ENCODE results near the gene RPL31. TPM values are rescaled to one million over a fixed set of nuclear protein-coding genes. Genes with fewer than 3 reads are reported as not detected.

Gene RPL31
- total RNA-seq, 3 donors from 2014 or later = 1,654 to 2,512 (median 1,741) TPM

GRCh38 chr2:101014264-101014857, 12.3 kb downstream of the RPL31 start:
- H3K36me3 ChIP-seq = no peaks in the 10 kb centered on the region
- intact Hi-C loops (cut with DNase I; ENCODE audit: low total_unique reads) = no loop called here

GRCh38 chr2:101017371-101017770, 15.3 kb downstream of the RPL31 start:
- H3K4me1 ChIP-seq = no peaks in the 10 kb centered on the region
- no peak overlapping the region for H3K27ac ChIP-seq
- no peaks in the 10 kb centered on the region for H3K27me3 ChIP-seq
- H3K4me3 ChIP-seq = no peak overlapping the region
- intact Hi-C loops (cut with DNase I; ENCODE audit: low total_unique reads) = no loop called here
- no peaks in the 10 kb centered on the region for H3K9me3 ChIP-seq
- no peak for DNase-seq (ENCODE audit: low spot score in 2 of 2)
- H3K36me3 ChIP-seq = no peaks in the 10 kb centered on the region
- TF ChIP-seq CTCF (IDR thresholded peaks at IDR 0.05) = no peak
- TF ChIP-seq POLR2AphosphoS5 (IDR thresholded peaks at IDR 0.05) = no peak
- no peak for TF ChIP-seq POLR2A (IDR thresholded peaks at IDR 0.05)

More at GRCh38 chr2:101014264-101014857, 12.3 kb downstream of the RPL31 start:
- Histone ChIP-seq H3K4me1 (no peaks in the 10 kb centered on the region), H3K27me3 (no peaks in the 10 kb centered on the region), H3K4me3 (no peak overlapping the region), H3K27ac (no peak overlapping the region), H3K9me3 (no peaks in the 10 kb centered on the region)
- DNase-seq (ENCODE audit: low spot score in 2 of 2) = no peak
- TF ChIP-seq CTCF (IDR thresholded peaks at IDR 0.05) (no peak), POLR2A (IDR thresholded peaks at IDR 0.05) (no peak), POLR2AphosphoS5 (IDR thresholded peaks at IDR 0.05) (no peak)

- TF ChIP-seq CTCF (IDR thresholded peaks at IDR 0.05) (no peak), POLR2AphosphoS5 (IDR thresholded peaks at IDR 0.05) (no peak), POLR2A (IDR thresholded peaks at IDR 0.05) (no peak)
- Histone ChIP-seq H3K36me3 (no peaks in the 10 kb centered on the region), H3K4me3 (no peak overlapping the region), H3K27me3 (no peaks in the 10 kb centered on the region), H3K4me1 (no peaks in the 10 kb centered on the region), H3K27ac (no peak overlapping the region), H3K9me3 (no peaks in the 10 kb centered on the region)
- intact Hi-C loops (cut with DNase I; ENCODE audit: low total_unique reads) = no loop called here
- no peak for DNase-seq (ENCODE audit: low spot score in 2 of 2)
Observed at GRCh38 chr2:101018934-101019333, 16.8 kb downstream of the RPL31 start.

GRCh38 chr2:101022221-101022620, 20.1 kb downstream of the RPL31 start:
- Histone ChIP-seq H3K4me1 (no peaks in the 10 kb centered on the region), H3K4me3 (no peak overlapping the region), H3K36me3 (no peaks in the 10 kb centered on the region), H3K27ac (no peak overlapping the region), H3K27me3 (no peaks in the 10 kb centered on the region), H3K9me3 (no peaks in the 10 kb centered on the region)
- intact Hi-C loops (cut with DNase I; ENCODE audit: low total_unique reads) = no loop called here
- no peak for DNase-seq (ENCODE audit: low spot score in 2 of 2)
- TF ChIP-seq CTCF (IDR thresholded peaks at IDR 0.05) (no peak), POLR2A (IDR thresholded peaks at IDR 0.05) (no peak), POLR2AphosphoS5 (IDR thresholded peaks at IDR 0.05) (no peak)

GRCh38 chr2:101023327-101024107, 21.4 kb downstream of the RPL31 start:
- TF ChIP-seq POLR2AphosphoS5 (IDR thresholded peaks at IDR 0.05) (no peak), POLR2A (IDR thresholded peaks at IDR 0.05) (no peak), CTCF (IDR thresholded peaks at IDR 0.05) (no peak)
- no peaks in the 10 kb centered on the region for H3K4me1 ChIP-seq
- no peaks in the 10 kb centered on the region for H3K27me3 ChIP-seq
- H3K27ac ChIP-seq = no peak overlapping the region
- no peak for DNase-seq (ENCODE audit: low spot score in 2 of 2)
- no peaks in the 10 kb centered on the region for H3K9me3 ChIP-seq
- H3K4me3 ChIP-seq = no peak overlapping the region
- intact Hi-C loops (cut with DNase I; ENCODE audit: low total_unique reads) = no loop called here
- H3K36me3 ChIP-seq = no peaks in the 10 kb centered on the region

All from breast epithelium (tissue), 4 donors.